SH-SY5Y (cell line): ENCODE measurements around the gene C1QB.

Source experiments
- GATA2 ChIP-seq: IDR thresholded peaks from 2 replicates; pipeline ENCODE4 v1.6.1; 2011; ENCODE audit warnings: mild to moderate bottlenecking, low read depth, low read length
- GATA3 ChIP-seq: IDR thresholded peaks from 2 replicates; pipeline ENCODE4 v1.6.1; 2011; ENCODE audit warnings: low read depth, mild to moderate bottlenecking, low read length, moderate library complexity

DNA sequence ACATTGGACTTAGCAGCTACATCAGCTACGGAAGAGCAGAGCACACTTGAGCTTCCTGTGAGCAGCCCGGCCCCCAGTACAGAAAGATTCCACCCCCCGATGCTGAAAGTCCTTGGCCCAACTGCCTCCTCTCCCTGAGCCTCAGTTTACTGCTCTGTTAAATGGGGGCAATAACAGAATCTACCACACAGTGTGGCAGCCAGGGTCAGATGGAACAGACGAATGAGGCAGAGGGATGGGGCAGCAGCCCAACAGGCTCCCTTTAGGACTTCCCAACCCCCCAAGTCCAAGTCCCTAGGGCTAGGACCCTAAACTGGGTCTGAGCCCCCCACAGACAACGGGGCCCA is 39.5 kb upstream of the C1QB start:
- TF ChIP-seq GATA2 (no peak), GATA3 (no peak)
